Measurements from ENCODE around the gene DHX35.

Gene DHX35

GRCh38 chr20:38947931-38948362 is 14.2 kb upstream of the DHX35 start:
- H3F3A ChIP-seq (ENCODE audit: low read depth), result no peaks in the 10 kb centered on the region; the same call in 1 of the 2 replicates
- no peaks in the 10 kb centered on the region for H3K9me2 ChIP-seq (replicated peaks; ENCODE audit: low read depth, low read length)
- H2AFZ ChIP-seq (ENCODE audit: low read length), result no peak overlapping the region
- H3K4me1 ChIP-seq (ENCODE audit: insufficient read depth, low read length, poor library complexity, severe bottlenecking), result no peaks in the 10 kb centered on the region
- H4K20me1 ChIP-seq (ENCODE audit: insufficient read depth, low read length, poor library complexity, severe bottlenecking), result peaks cover 5% of the 10 kb centered on the region
- peaks cover 91% of the 10 kb centered on the region for H3K36me3 ChIP-seq (ENCODE audit: insufficient read depth, low read length)
- no peak overlapping the region for H3K4me3 ChIP-seq (ENCODE audit: low read length, poor library complexity, severe bottlenecking)
- TF ChIP-seq CTCF (conservative IDR thresholded peaks at IDR 0.05; ENCODE audit: low read length), result no peak
- no peak for TF ChIP-seq EZH2phosphoT487 (IDR thresholded peaks at IDR 0.05; ENCODE audit: borderline replicate concordance)
- H3K27me3 ChIP-seq (ENCODE audit: insufficient read depth, low read length, poor library complexity, severe bottlenecking), result no peaks in the 10 kb centered on the region
- H3K9me3 ChIP-seq (ENCODE audit: insufficient read depth, low read depth, low read length), result no peaks in the 10 kb centered on the region
- no peak overlapping the region for H3K9ac ChIP-seq (ENCODE audit: low read depth, low read length, poor library complexity, severe bottlenecking)
- peaks cover 46% of the 10 kb centered on the region for H3K79me2 ChIP-seq (ENCODE audit: insufficient read depth, low read length)
- no peak overlapping the region for H3K4me2 ChIP-seq (ENCODE audit: low read depth, low read length, poor library complexity, severe bottlenecking)

- H3K79me2 ChIP-seq (ENCODE audit: insufficient read depth, low read length), result peaks cover 31% of the 10 kb centered on the region; the same call in 1 of the 2 replicates
- no peak overlapping the region for H3K4me3 ChIP-seq (ENCODE audit: low read length, poor library complexity, severe bottlenecking)
- no peaks in the 10 kb centered on the region for H3K9me3 ChIP-seq (ENCODE audit: insufficient read depth, low read depth, low read length)
- no peaks in the 10 kb centered on the region for H3K4me1 ChIP-seq (ENCODE audit: insufficient read depth, low read length, poor library complexity, severe bottlenecking)
- H2AFZ ChIP-seq (ENCODE audit: low read length), result no peak overlapping the region
- H3K4me2 ChIP-seq (ENCODE audit: low read depth, low read length, poor library complexity, severe bottlenecking), result no peak overlapping the region
- H3K9me2 ChIP-seq (replicated peaks; ENCODE audit: low read depth, low read length), result no peaks in the 10 kb centered on the region
- peaks cover 5% of the 10 kb centered on the region for H4K20me1 ChIP-seq (ENCODE audit: insufficient read depth, low read length, poor library complexity, severe bottlenecking)
- H3F3A ChIP-seq (ENCODE audit: low read depth), result no peaks in the 10 kb centered on the region; the same call in 1 of the 2 replicates
- no peak overlapping the region for H3K9ac ChIP-seq (ENCODE audit: low read depth, low read length, poor library complexity, severe bottlenecking)
- peaks cover 90% of the 10 kb centered on the region; the same call in 1 of the 2 replicates for H3K36me3 ChIP-seq (ENCODE audit: insufficient read depth, low read length)
- TF ChIP-seq CTCF (conservative IDR thresholded peaks at IDR 0.05; ENCODE audit: low read length), result no peak
- TF ChIP-seq EZH2phosphoT487 (IDR thresholded peaks at IDR 0.05; ENCODE audit: borderline replicate concordance), result no peak
- no peaks in the 10 kb centered on the region for H3K27me3 ChIP-seq (ENCODE audit: insufficient read depth, low read length, poor library complexity, severe bottlenecking)
These were observed 11.9 kb upstream of the DHX35 start for GRCh38 chr20:38950254-38950653.

- H3F3A ChIP-seq (ENCODE audit: low read depth), result no peaks in the 10 kb centered on the region; the same call in 1 of the 2 replicates
- peaks cover 82% of the 10 kb centered on the region; the same call in 1 of the 2 replicates for H3K36me3 ChIP-seq (ENCODE audit: insufficient read depth, low read length)
- no peaks in the 10 kb centered on the region for H3K27me3 ChIP-seq (ENCODE audit: insufficient read depth, low read length, poor library complexity, severe bottlenecking)
- no peaks in the 10 kb centered on the region for H3K9me2 ChIP-seq (replicated peaks; ENCODE audit: low read depth, low read length)
- H2AFZ ChIP-seq (ENCODE audit: low read length), result no peak overlapping the region
- H4K20me1 ChIP-seq (ENCODE audit: insufficient read depth, low read length, poor library complexity, severe bottlenecking), result peaks cover 5% of the 10 kb centered on the region
- H3K4me2 ChIP-seq (ENCODE audit: low read depth, low read length, poor library complexity, severe bottlenecking), result no peak overlapping the region
- no peak overlapping the region for H3K4me3 ChIP-seq (ENCODE audit: low read length, poor library complexity, severe bottlenecking)
- no peak for TF ChIP-seq EZH2phosphoT487 (IDR thresholded peaks at IDR 0.05; ENCODE audit: borderline replicate concordance)
- no peak for TF ChIP-seq CTCF (conservative IDR thresholded peaks at IDR 0.05; ENCODE audit: low read length)
- H3K9ac ChIP-seq (ENCODE audit: low read depth, low read length, poor library complexity, severe bottlenecking), result no peak overlapping the region
- no peaks in the 10 kb centered on the region for H3K4me1 ChIP-seq (ENCODE audit: insufficient read depth, low read length, poor library complexity, severe bottlenecking)
- no peaks in the 10 kb centered on the region for H3K9me3 ChIP-seq (ENCODE audit: insufficient read depth, low read depth, low read length)
- peaks cover 25% of the 10 kb centered on the region; the same call in 1 of the 2 replicates for H3K79me2 ChIP-seq (ENCODE audit: insufficient read depth, low read length)
These were observed 10.5 kb upstream of the DHX35 start for GRCh38 chr20:38951611-38952010.

Data from Loucy (cell line).